ENCODE measurements around the gene IGF2R.

DNA sequence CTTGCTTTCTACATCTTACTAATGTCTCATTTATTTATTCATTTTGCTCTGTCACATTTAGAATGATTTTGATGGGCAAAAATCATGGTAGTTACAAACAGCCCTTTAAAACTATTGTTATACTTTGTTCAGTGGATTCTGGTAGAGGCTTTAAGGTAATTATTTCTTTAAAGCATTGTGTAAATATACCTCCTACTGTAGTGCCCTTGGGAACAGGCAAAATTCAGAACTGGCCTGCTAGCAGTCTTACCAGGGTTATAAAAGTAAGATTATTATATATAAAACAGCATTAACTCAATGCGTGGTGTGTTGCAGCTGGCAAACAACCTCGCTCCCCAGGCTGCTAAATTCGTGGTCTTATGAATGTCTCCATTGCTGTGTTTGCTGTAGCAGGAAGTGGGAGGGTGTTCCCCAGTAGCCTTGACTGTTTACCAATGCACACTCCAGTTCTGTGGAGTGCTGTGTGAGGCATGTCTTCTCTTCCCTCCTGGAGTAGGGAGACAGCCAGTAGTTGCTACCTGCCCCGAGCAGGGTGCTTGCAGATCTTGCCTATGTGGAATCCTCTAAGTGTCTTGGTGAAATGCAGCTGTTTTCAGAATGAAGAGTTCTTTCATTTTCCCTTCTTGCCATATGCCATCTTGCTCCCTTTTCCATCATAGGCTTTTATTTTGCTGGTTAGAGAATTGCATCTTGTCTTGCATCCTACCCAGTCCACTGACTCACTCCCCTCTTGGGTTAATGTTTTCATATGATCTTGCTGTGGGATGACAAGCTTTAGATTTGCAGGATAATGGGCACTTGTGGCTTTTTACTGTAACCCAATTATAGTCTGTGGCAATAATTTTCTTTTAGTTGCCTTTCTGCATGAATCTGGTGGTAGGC, 45.3 kb downstream of the IGF2R start:
- TF ChIP-seq, protein P1, sequence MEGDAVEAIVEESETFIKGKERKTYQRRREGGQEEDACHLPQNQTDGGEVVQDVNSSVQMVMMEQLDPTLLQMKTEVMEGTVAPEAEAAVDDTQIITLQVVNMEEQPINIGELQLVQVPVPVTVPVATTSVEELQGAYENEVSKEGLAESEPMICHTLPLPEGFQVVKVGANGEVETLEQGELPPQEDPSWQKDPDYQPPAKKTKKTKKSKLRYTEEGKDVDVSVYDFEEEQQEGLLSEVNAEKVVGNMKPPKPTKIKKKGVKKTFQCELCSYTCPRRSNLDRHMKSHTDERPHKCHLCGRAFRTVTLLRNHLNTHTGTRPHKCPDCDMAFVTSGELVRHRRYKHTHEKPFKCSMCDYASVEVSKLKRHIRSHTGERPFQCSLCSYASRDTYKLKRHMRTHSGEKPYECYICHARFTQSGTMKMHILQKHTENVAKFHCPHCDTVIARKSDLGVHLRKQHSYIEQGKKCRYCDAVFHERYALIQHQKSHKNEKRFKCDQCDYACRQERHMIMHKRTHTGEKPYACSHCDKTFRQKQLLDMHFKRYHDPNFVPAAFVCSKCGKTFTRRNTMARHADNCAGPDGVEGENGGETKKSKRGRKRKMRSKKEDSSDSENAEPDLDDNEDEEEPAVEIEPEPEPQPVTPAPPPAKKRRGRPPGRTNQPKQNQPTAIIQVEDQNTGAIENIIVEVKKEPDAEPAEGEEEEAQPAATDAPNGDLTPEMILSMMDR (IDR thresholded peaks at IDR 0.05): no peak
- no peak for TF ChIP-seq POLR2A (IDR thresholded peaks at IDR 0.05)

All from stomach (tissue), 4 donors.